Daoy (cell line): Measurements from ENCODE around the gene MAB21L4. TPM values are rescaled to one million over a fixed set of nuclear protein-coding genes. Genes with fewer than 3 reads are reported as not detected.

Experiments used
- DNase-seq: peaks from one replicate; pipeline ENCODE4 v3.0.0-alpha.2; 2015; ENCODE audit warnings: low read depth
- total RNA-seq: library from RNA; depleted of rRNA; stranded (reverse); fragments of >200 nt; shearing (Covaris generic); gene quantifications from 2 replicates; pipeline ENCODE4 v1.2.3, GENCODE V29; 2014; rRNA removed

MAB21L4 gene
- not detected in 2 replicates for total RNA-seq

DNA sequence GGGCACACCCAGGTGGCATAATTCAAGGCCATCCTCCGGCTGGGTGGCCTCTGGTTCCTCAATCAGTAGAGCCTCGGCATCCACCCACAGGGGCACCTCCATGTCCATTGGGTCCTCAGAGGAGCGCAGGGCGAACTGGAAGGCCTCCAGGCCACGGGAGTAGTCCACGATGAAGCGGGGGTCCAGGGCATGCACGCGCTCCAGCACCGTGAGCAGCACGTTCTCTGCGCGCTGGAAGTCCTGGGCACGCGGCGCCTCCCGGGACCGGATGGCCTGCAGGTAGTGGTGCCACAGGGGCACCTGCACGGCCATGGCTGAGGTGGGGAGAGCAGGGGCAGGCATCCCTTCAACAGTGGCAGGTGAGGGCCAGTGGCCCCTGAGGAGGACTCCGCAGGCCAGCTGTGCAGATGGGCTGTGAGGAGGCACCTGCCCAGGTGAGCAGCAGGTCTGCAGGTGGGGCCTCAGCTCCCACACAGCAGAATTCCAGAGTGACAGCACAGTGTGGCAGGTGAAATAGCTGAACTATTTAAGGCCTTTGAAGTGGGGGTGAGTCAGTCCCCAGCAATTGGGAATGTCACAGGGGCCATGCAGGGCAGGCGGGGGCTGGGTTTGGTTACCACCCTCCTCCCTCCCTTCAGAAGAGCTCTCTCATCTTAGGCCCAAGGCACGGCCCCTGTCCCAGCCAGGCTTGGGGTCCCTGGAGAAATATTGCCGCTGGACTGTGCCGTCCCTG is at the start of gene MAB21L4:
Gene MAB21L4, minus strand, starts transcription at position 501 of the 733 bp plus-strand sequence. Its CDS starts 159 bp downstream, at position 342.
- DNase-seq, result peak; percentile 37

DNA sequence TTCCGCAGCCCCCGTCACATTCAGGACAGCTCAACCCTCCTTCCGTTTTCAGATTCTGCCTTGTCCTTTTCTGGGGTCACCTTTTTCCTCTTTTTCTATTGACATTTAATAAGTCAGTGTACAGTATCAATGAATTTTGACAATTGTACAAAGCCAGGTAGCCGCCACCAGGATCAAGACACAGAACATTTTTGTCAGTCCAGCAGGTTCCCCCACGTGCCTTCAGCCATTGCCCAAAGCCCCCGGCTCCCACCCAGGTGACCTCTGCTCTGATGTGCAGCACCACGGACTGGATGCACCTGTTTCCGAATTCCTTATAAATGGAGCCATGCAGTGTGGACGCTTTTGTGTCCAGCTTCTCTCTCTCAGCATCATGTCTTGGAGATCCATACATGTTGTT is 40.1 kb upstream of the MAB21L4 start:
- DNase-seq, result no peak

GRCh38 chr2:240935103-240935876 is 39.3 kb upstream of the MAB21L4 start:
- DNase-seq, result peak; percentile 0

GRCh38 chr2:240934701-240935102 is 38.7 kb upstream of the MAB21L4 start:
- DNase-seq, result peak; percentile 1

DNA sequence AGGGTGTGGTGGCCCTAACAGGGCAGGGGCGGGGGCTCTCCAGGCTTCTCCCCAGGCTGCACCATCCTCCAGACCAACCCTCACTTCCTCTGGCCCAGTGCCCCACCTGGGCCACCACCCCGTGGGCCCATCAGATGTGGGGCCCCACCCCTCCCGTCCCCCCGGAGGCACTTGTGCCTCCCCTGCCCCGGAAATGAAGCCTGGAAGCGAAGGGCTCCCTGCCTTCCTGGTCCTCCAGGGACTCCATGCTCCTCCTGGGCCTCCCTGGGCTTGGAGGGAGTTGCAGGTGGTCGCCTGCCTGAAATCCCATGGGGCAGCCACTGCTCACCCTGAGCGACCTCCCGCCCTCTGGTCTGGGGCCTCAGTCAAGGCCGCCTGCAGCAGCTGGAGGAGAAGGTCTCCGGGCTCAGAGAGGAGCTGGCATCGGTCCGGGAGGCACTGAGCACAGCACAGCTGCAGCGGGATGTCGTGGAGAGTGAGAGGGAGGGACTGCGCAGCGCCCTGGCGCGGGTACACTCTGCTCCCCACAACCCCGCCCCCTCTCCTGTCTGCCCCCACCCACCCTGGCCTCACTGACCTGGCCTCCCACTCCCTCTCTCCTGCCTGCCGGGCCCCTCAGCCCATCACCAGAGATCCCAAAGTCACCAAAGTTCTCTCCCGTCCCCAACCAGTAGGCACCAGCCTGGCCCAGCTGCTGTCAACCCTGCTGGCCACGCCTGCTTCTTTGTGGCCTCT is 38.2 kb upstream of the MAB21L4 start:
- no peak for DNase-seq

GRCh38 chr2:240933048-240933965 is 37.4 kb upstream of the MAB21L4 start:
- DNase-seq, result no peak

- DNase-seq, result no peak
These were observed 36.7 kb upstream of the MAB21L4 start for GRCh38 chr2:240932724-240933047.

GRCh38 chr2:240932001-240932723 is 36.2 kb upstream of the MAB21L4 start:
- DNase-seq, result no peak

DNA sequence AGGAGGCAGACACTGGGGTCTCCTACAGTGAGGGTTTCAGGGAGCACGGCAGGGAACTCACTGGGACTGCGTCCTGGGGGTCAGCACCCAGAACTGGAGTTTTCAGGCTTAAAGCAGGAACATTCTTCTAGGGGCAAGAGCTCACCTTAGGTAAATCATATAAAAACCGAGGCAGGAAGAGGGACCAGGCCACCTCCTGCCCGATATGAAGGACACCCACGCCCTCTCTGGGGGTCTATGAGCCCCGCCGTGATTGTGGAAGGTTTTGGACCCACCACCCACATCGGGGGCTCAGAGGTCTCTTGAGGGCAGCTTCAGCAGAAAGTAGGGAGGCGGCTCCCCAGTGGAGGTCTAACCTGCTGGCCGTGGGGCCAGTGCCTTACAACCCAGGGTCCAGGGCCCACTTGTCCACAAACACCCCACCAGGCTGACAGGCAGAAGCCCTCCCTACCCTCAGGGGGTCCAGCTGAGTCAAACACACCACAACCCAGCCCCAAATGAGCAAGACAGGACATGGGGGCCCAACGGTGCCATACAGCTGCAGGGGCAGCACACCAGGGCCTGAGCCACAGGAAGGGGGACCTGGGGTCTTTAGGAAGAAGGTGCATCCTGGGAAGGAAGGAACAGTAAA is 35.5 kb upstream of the MAB21L4 start:
- DNase-seq, result no peak

DNA sequence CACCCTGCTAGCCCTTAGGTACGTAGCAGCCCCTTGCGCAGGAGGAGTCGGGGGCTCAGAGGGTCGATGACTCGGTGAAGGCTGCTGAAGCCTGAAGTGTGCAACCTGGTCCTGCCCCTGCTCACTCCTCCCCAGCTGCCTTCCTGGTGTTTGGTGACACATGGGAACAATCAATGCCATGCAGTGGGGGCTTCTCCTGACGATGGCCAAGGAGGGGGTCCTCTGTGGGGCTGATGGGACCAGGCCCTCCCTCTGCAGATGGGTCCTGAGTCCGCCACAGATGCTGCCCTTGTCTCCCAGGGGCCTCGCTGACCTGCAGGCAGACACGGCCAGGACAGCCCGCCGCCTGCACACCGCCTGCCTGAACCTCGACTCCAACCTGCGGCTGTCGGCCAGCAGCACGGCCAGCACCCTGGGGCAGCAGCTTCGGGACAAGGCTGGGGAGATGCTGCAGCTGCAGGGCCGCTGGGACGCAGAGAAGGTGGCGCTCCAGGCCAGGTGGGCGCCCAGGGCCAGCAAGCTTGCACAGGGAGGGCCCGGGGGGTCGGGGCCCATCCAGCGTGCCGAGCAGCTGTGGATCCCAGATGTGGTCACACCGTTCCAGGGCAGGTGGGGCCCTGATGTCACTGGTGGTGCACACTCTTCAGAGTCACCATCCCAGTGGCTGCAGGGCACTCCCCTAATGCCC is 34.8 kb upstream of the MAB21L4 start:
- no peak for DNase-seq

DNA sequence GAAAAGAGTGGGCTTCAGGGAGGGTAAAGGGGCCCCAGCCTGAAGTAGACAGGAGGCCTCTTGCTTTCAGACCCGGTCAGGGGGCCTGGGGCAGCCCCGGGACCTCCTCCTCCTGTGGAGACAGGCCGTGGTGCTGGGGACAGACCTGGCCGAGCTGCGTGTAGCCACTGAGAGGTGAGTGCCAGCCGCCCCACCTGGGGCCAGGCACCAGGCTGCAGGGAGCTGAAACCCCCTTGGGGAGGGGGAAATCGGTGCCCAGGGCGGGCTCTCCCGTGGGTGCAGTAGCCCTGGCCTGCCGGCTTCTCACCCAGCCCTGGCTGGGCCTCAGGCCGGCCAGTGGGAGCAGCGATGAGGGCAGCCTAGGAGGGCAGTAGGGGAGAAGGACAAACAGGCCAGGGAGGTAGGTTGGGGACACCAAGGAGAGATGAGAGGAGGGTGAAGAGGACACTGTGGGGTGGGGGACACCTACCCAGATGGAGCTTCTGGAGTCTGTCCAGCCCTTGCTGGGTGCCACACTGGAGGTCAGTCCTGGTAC is 34.2 kb upstream of the MAB21L4 start:
- no peak for DNase-seq

DNA sequence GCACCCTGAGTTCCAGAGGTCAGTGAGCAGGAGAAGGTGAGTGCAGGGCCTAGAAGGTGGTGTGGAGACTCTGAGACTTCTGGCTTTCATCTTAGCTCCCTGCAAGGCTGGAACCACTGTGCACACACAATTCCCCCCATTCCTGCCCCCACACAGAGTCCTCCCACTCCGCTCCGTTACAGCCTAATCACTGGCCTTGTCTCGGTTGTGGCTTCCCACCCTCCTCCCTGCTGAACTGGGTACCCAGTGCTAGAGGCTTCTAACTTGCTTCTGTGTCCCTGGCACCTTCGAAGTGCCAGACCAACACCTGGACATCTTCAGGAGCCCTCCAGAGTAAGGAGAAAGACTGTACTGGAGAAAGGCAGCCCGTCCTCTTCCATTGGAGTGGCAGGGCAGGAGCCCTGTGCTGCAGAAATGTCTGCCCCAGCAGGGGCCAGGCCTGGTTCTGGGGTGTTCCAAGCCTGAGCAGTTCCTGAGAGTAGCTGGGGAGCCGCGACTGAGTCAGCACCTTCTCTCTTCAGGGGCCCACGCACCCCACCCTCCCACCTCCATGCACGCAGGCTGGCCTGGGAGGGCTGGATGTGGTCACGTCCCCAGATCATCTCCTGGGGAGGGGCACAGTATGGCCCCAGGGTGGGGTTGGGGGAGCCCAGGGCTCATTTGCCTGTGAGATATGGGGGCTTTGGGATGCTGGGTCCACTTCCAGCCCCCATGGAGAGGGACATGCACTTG is 33.6 kb upstream of the MAB21L4 start:
- no peak for DNase-seq

- DNase-seq, result no peak
These were observed 32.8 kb upstream of the MAB21L4 start for GRCh38 chr2:240928476-240929363.

GRCh38 chr2:240927390-240927781 is 31.4 kb upstream of the MAB21L4 start:
- DNase-seq, result no peak

- no peak for DNase-seq
These were observed 30.8 kb upstream of the MAB21L4 start for GRCh38 chr2:240926516-240927389.
